NCI-H226 (cell line): Measurements from ENCODE around the gene CDCA4.
"Not testable (repeated sequence)": the region's sequence is repeated elsewhere in the genome, so short reads cannot be mapped to it uniquely, and the experiment has no call there.

ENCODE experiments used
- DNase-seq: peaks from one replicate; pipeline ENCODE4 v3.0.0-alpha.2; 2015

CDCA4 gene

GRCh38 chr14:105030836-105031396 is 10.0 kb upstream of the CDCA4 start:
- DNase-seq: no peak

GRCh38 chr14:105030194-105030593 is 9.3 kb upstream of the CDCA4 start:
- no peak for DNase-seq

- DNase-seq: no peak
Observed at GRCh38 chr14:105029402-105029801, 8.5 kb upstream of the CDCA4 start.

GRCh38 chr14:105028251-105028927 is 7.5 kb upstream of the CDCA4 start:
- no peak for DNase-seq

- not testable (repeated sequence) for DNase-seq
Observed at GRCh38 chr14:105027718-105028117, 6.8 kb upstream of the CDCA4 start.

GRCh38 chr14:105026802-105027563 is 6.1 kb upstream of the CDCA4 start:
- peak; percentile 24 for DNase-seq

- DNase-seq: peak; percentile 56
Observed at GRCh38 chr14:105026033-105026785, 5.3 kb upstream of the CDCA4 start.

GRCh38 chr14:105025429-105025828 is 4.5 kb upstream of the CDCA4 start:
- DNase-seq: no peak

- DNase-seq: peak; percentile 71
Observed at GRCh38 chr14:105023791-105024480, 3.1 kb upstream of the CDCA4 start.

GRCh38 chr14:105023144-105023543 is 2.3 kb upstream of the CDCA4 start:
- DNase-seq: peak; percentile 70

GRCh38 chr14:105022276-105022670 is 1.4 kb upstream of the CDCA4 start:
- peak; percentile 37 for DNase-seq

- DNase-seq: peak; percentile 26
Observed at GRCh38 chr14:105021656-105022275, 883 bp upstream of the CDCA4 start.

GRCh38 chr14:105019861-105020814 is 745 bp downstream of the CDCA4 start:
- DNase-seq: no peak

GRCh38 chr14:105018414-105018813 is 2.5 kb downstream of the CDCA4 start:
- no peak for DNase-seq

- no peak for DNase-seq
Observed at GRCh38 chr14:105015905-105016304, 5.0 kb downstream of the CDCA4 start.

- no peak for DNase-seq
Observed at GRCh38 chr14:105015242-105015641, 5.6 kb downstream of the CDCA4 start.

- no peak for DNase-seq
Observed at GRCh38 chr14:105014631-105015030, 6.3 kb downstream of the CDCA4 start.

GRCh38 chr14:105014032-105014431 is 6.9 kb downstream of the CDCA4 start:
- no peak for DNase-seq

- no peak for DNase-seq
Observed at GRCh38 chr14:105013150-105013785, 7.6 kb downstream of the CDCA4 start.

GRCh38 chr14:105012171-105012985 is 8.5 kb downstream of the CDCA4 start:
- no peak for DNase-seq
